ENCODE data around the gene NBPF11.
"Not testable (repeated sequence)": the region's sequence is repeated elsewhere in the genome, so short reads cannot be mapped to it uniquely, and the experiment has no call there.

DNA sequence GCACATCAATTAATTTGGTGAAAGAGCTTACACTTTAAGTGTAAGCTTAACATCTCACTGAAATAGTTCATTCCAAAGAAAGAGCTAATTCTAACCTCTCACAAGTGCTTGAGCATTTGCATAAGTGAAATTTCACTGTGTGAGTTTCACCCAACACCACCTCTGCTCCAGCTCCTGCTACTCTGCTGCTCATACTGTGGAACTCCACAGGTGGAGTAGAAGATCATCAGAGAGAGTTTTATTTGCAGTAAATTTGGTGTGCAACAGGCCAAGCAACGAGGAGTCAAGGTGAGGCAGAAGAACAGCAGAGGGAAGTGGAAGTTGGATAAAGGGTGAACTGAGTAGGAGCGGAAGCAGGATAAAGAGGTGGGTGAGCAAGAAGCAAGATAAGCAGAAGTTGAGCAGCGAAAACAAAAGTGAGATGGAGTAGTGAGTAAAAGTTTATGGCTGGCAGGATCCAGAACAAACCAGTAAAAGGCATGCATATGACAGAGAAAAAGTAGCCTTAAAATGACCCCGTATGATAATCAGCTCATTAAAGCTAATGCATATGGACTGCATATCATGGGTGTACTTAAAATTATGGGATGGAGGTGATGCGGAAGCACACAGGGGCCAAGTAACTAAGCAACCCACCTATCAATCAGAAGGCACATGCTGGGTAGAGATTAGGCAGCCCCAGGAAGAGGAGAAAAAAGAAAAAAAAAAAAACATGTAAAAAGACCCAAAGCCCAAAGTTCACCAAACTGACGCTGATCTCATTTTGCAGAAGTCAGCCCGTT, 3.6 kb upstream of the NBPF11 start:
- not testable (repeated sequence) for TF ChIP-seq POLR2A (IDR thresholded peaks at IDR 0.05; ENCODE audit: borderline replicate concordance, extremely low read depth, insufficient read depth, insufficient read length); ELF1 (IDR thresholded peaks at IDR 0.05; ENCODE audit: borderline replicate concordance, low read depth); SIN3A (IDR thresholded peaks at IDR 0.05; ENCODE audit: low read depth)

Measured in HCT116 (cell line).